Measurements from ENCODE around the gene SNRPA1.
A peak's percentile ranks its signal among the peaks of the same experiment; 100 is the strongest.

Gene SNRPA1

GRCh38 chr15:101320501-101321052, 25.5 kb upstream of the SNRPA1 start:
- peak in 1 of 56 donors; percentile 20 for DNase-seq

GRCh38 chr15:101318839-101319238, 23.8 kb upstream of the SNRPA1 start:
- DNase-seq: no peak

GRCh38 chr15:101318147-101318819, 23.2 kb upstream of the SNRPA1 start:
- peak in 2 of 56 donors; percentile 10 to 33 for DNase-seq

- DNase-seq: no peak
These were observed 22.4 kb upstream of the SNRPA1 start for GRCh38 chr15:101317336-101317872.

- no peak for DNase-seq
These were observed 21.5 kb upstream of the SNRPA1 start for GRCh38 chr15:101316529-101316928.

GRCh38 chr15:101315736-101316135, 20.7 kb upstream of the SNRPA1 start:
- DNase-seq: no peak

GRCh38 chr15:101314336-101315125, 19.5 kb upstream of the SNRPA1 start:
- DNase-seq: no peak

GRCh38 chr15:101313041-101313761, 18.2 kb upstream of the SNRPA1 start:
- no peak for DNase-seq

GRCh38 chr15:101310508-101310907, 15.5 kb upstream of the SNRPA1 start:
- no peak for DNase-seq

GRCh38 chr15:101310161-101310480, 15.1 kb upstream of the SNRPA1 start:
- DNase-seq: no peak

DNA sequence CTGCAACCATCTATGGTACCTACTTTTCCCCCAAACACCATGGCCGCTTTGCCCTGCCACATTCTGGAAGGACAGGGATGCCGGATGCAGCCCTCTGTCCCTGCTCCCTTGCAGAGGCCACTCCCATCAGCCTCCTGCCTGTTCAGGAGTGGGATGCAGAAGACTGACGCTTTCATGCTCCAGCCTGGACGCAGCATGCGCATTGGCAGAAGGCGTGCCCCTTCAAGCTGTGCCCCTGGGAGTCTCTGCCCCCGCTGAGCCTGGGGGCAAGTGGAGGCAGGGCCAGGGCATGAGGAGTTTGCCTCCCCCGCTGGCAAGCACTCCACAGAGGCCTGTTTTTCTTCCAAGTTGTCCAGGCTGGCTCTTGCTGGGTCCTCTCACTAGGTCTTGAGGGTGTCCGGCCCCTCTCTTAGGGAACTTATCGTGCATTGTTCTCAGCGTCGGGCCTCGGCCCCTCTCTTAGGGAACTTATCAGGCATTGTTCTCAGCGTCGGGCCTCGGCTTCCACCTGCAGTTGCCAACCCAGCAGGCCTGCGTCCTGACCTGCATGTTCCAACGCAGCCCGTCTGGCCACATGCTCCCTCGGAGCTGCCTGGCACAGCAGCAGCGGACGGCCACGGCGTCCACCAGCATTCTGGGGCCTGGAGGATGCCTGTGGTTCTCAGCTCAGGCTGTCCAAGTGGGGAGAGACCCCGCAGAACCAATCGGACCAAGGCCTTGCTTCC, 14.6 kb upstream of the SNRPA1 start:
- DNase-seq: no peak

DNA sequence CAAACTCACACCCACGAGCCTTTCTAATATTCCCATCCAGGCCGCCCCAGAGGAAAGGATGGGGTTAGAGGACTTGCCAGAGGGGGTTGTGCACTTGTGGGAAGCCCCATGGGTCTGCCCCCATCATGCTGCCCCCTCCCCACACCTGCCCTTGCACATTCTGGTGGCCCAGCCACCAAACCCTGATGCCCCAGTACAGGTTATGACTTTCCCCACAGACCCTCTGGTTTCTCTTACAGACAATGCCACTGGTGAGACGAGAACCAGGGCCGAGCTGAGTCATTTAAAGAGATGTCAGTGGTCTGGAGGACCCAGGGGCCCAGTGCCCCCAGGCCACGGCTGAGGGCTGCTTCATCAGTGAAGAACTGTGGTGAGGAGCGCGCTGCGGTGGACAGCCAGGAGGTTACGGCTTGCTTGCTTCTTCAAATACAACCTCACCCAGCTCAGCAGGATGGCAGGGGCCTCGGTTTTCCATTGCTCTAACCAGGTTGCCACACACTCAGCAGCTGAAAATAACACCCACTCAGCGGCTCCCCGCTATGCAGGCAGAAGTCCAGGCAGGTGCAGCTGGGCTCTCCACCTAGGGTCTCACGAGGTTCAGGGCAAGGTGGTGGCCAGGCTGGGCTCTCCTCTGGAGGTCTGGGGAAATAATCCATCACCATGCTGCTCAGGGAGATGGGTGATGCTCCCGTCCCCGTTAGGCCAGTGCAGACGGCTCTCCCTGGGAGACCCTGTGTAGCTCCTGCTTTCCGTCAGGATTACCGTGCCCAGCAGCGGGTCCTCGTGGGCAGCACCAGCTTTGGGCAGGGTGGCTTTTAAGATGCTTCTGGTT, 13.8 kb upstream of the SNRPA1 start:
- no peak for DNase-seq

DNA sequence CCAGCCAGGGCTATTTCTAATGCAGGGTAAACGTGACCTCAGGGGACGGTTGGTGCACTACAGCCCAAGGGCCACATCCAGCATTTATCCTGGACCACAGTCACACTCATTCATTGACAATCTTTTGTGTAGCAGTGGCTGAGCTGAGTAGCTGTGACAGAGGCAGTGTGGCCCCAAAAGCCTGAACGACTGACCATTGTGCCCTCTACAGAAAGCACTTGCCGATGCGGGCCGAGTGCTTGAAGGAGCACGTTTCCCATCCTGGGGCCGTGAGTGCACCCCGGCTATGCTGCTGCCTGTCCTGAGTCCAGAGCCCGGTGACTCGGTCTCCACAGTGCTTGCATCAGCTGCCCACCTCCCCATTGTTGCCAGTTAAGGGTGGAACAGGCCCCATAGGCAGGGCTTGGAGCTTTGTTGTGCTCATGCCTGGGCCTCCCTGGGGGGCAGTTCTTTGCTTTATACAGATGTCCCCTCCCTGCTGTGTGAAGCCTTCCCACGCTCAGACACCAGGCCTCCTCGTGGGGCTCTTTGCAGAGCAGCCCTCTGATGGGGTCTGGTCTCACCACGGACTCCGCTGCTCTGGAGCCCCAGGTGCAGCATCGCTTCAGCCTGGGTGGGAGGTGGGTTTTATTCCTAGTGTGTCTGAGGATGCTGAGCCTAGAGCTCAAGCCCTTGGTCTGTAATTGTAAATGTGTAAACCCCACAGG, 13.0 kb upstream of the SNRPA1 start:
- DNase-seq: no peak

DNA sequence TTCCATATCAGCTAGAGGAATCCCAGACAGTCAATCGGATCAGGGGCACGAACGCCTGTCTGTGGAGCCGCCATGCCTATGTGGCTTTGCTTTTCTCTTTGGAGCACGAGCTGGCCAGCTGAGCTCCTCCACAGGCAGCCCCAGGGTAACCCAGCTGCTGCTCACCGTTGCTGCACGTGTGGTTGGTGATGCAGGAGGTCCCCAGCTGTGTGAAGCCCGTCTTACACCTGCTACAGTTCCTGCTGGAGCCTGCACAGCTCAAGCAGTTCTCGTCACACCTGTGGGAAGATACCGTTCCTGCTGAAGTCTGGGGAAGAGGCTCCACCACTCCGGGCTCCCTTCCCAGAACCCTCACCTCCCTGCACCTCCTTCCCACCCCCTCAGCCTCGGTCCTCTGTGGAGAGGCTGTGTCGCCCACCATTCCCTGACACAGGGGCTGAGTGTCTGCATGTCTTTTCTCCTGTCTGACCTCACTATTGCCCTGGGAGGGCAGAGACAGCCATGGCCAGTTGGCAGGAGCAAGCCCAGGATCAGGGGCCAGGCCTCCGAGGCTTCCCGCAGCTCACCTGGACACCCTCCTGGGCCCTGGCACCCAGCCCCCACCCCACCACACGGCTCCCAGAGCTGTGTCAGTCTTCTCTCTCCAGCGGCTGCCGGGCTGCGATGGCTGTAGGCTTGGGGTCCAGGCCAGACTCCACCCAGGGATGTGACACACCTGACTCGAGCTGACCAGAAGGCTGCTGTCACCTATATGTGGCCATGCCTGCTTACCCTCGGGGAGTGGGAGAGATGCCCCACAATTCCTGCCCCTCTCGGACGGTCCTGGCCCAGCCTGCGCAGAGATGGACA, 12.2 kb upstream of the SNRPA1 start:
- DNase-seq: no peak

DNA sequence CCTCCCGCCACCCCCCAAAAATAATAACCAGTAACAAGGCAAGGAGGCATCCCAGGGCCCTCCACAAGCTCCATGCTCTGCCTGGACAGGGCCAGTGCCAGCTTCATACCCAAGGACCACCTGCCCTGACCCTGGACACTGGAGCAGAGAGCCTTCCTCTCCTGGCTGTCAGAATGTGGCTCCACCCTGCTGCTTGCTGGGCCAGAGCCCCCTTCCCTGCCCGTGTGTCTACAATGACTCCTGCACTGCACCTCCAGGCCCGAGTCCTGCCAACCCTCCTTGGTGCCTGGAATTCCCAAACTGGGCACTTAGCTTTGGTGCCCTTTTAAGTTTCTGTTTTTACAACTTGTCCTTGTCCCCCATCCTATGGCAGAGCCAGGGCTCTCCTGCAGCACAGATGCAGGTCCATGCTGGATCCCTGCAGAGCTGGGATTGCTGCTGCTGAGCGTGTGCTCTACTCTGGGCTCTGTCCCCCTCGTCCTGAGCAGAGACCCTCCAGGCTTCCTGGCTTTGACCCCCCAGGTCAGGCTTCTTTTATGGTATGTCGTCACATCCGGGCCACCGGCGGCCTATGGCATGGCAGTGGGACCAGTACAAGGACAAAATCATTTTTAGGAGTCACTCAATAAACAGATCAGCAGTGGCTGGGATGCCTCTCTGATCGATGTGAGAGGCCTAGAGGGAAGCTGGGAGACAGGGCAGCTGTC, 11.4 kb upstream of the SNRPA1 start:
- DNase-seq: no peak

DNA sequence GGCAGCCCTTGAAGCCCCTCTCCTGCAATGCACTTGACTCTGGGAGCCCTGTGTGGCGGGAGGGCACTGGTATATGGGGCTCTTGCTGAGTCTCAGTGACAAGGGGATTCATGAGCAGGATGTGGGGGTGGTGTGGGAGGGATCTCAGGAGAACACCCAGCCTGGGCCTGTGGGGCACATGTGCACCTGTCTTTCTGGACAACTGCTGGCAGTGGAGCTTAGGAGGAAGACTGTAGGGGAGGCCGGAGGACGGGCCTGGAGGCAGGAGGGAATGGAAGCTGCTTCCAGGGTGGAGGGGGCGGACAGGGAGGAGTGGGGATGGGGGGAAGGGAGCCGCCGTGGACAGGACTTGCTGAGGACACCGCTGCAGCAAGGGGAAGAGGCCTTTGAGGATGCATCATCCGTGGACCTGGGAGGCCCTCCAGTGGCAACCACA, 10.8 kb upstream of the SNRPA1 start:
- no peak for DNase-seq

GRCh38 chr15:101303408-101303807, 8.4 kb upstream of the SNRPA1 start:
- DNase-seq: no peak
